ENCODE data around the gene ARHGEF17. TPM values are rescaled to one million over a fixed set of nuclear protein-coding genes. Genes with fewer than 3 reads are reported as not detected.

ARHGEF17 gene
- total RNA-seq, 1 experiment from 2014 or later, result 77.9 TPM

- no TSS peak for BruUV-seq (replicated peaks)
- no peaks in the 10 kb centered on the region for H3K27me3 ChIP-seq (replicated peaks; ENCODE audit: control insufficient read depth, insufficient read depth, low read length)
- Mint-ChIP-seq H3K27ac (ENCODE audit: unreplicated experiment) (peak overlapping the region; percentile 83), H3K27me3 (ENCODE audit: insufficient read depth, unreplicated experiment) (no peaks in the 10 kb centered on the region), H3K4me3 (ENCODE audit: unreplicated experiment) (peak overlapping the region; percentile 76), H3K36me3 (ENCODE audit: insufficient read depth, unreplicated experiment) (peaks cover 51% of the 10 kb centered on the region), H3K4me1 (ENCODE audit: low read depth, unreplicated experiment) (peaks cover 44% of the 10 kb centered on the region), H3K9me3 (ENCODE audit: unreplicated experiment) (no peaks in the 10 kb centered on the region)
- H3K36me3 ChIP-seq (ENCODE audit: control insufficient read depth, insufficient read depth, low read length), result no peaks in the 10 kb centered on the region; the same call in 1 of the 2 replicates
- ChIA-PET POLR2A (interaction anchor here (0.6 to 1.7 kb wide), 16 partner anchors 12 to 1445 kb away, joined by 3 to 16 read pairs (median 4); partner anchors contain the start of gene FCHSD2), CTCF (interaction anchor here (0.7 to 6.0 kb wide), 16 partner anchors 9 to 180 kb away, joined by 3 to 285 read pairs (median 6); no protein-coding TSS in a partner anchor)
- peak; percentile 93 to 94 for DNase-seq
- H3K4me3 ChIP-seq (ENCODE audit: low read depth, low read length), result peak overlapping the region; percentile 94
- peaks cover 48% of the 10 kb centered on the region for H3K4me1 ChIP-seq
- intact Hi-C loops (cut with micrococcal nuclease; ENCODE audit: unreplicated experiment), result no loop called here
- no peaks in the 10 kb centered on the region for H3K9me3 ChIP-seq
- TF ChIP-seq, protein P1, sequence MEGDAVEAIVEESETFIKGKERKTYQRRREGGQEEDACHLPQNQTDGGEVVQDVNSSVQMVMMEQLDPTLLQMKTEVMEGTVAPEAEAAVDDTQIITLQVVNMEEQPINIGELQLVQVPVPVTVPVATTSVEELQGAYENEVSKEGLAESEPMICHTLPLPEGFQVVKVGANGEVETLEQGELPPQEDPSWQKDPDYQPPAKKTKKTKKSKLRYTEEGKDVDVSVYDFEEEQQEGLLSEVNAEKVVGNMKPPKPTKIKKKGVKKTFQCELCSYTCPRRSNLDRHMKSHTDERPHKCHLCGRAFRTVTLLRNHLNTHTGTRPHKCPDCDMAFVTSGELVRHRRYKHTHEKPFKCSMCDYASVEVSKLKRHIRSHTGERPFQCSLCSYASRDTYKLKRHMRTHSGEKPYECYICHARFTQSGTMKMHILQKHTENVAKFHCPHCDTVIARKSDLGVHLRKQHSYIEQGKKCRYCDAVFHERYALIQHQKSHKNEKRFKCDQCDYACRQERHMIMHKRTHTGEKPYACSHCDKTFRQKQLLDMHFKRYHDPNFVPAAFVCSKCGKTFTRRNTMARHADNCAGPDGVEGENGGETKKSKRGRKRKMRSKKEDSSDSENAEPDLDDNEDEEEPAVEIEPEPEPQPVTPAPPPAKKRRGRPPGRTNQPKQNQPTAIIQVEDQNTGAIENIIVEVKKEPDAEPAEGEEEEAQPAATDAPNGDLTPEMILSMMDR (IDR thresholded peaks at IDR 0.05; ENCODE audit: insufficient read depth in 1 of 2, low read depth in 1 of 2, low read length in 1 of 2, severe bottlenecking in 1 of 2, unreplicated experiment in 1 of 2), result no peak
Measured at GRCh38 chr11:73308961-73309919, 1.2 kb downstream of the ARHGEF17 start.

- TF ChIP-seq, protein P1 (IDR thresholded peaks at IDR 0.05; ENCODE audit: insufficient read depth in 1 of 2, low read depth in 1 of 2, low read length in 1 of 2, severe bottlenecking in 1 of 2, unreplicated experiment in 1 of 2), result no peak
- CTCF ChIA-PET, result interaction anchor here (1.0 to 6.0 kb wide), 10 partner anchors 14 to 168 kb away, joined by 3 to 285 read pairs (median 10); no protein-coding TSS in a partner anchor
- DNase-seq, result no peak
- no peaks in the 10 kb centered on the region for H3K9me3 Mint-ChIP-seq (ENCODE audit: unreplicated experiment)
- Histone ChIP-seq H3K4me3 (ENCODE audit: low read depth, low read length) (peak overlapping the region; percentile 94), H3K9me3 (no peaks in the 10 kb centered on the region), H3K27me3 (replicated peaks; ENCODE audit: control insufficient read depth, insufficient read depth, low read length) (no peaks in the 10 kb centered on the region), H3K36me3 (ENCODE audit: control insufficient read depth, insufficient read depth, low read length) (no peaks in the 10 kb centered on the region; the same call in 1 of the 2 replicates), H3K4me1 (peaks cover 57% of the 10 kb centered on the region)
- BruUV-seq (replicated peaks), result no TSS peak
- peak overlapping the region; percentile 83 for H3K27ac Mint-ChIP-seq (ENCODE audit: unreplicated experiment)
- peaks cover 55% of the 10 kb centered on the region for H3K36me3 Mint-ChIP-seq (ENCODE audit: insufficient read depth, unreplicated experiment)
- H3K4me1 Mint-ChIP-seq (ENCODE audit: low read depth, unreplicated experiment), result peaks cover 48% of the 10 kb centered on the region
- H3K4me3 Mint-ChIP-seq (ENCODE audit: unreplicated experiment), result peak overlapping the region; percentile 76
- POLR2A ChIA-PET, result interaction anchor here (0.6 to 1.7 kb wide), 8 partner anchors 14 to 44 kb away, joined by 3 to 16 read pairs (median 4); no protein-coding TSS in a partner anchor
- H3K27me3 Mint-ChIP-seq (ENCODE audit: insufficient read depth, unreplicated experiment), result no peaks in the 10 kb centered on the region
- intact Hi-C loops (cut with micrococcal nuclease; ENCODE audit: unreplicated experiment), result no loop called here
Measured at GRCh38 chr11:73310076-73310475, 2.0 kb downstream of the ARHGEF17 start.

- Histone ChIP-seq H3K27me3 (replicated peaks; ENCODE audit: control insufficient read depth, insufficient read depth, low read length) (no peaks in the 10 kb centered on the region), H3K36me3 (ENCODE audit: control insufficient read depth, insufficient read depth, low read length) (no peaks in the 10 kb centered on the region; the same call in 1 of the 2 replicates), H3K9me3 (no peaks in the 10 kb centered on the region), H3K4me1 (peaks cover 61% of the 10 kb centered on the region), H3K4me3 (ENCODE audit: low read depth, low read length) (no peak overlapping the region)
- peaks cover 52% of the 10 kb centered on the region for H3K36me3 Mint-ChIP-seq (ENCODE audit: insufficient read depth, unreplicated experiment)
- no peaks in the 10 kb centered on the region for H3K9me3 Mint-ChIP-seq (ENCODE audit: unreplicated experiment)
- intact Hi-C loops (cut with micrococcal nuclease; ENCODE audit: unreplicated experiment), result no loop called here
- peak overlapping the region; percentile 83 for H3K27ac Mint-ChIP-seq (ENCODE audit: unreplicated experiment)
- ChIA-PET POLR2A (no interaction called here), CTCF (interaction anchor here (2.5 kb wide), 1 partner anchor 20 kb away, joined by 32 read pairs; no protein-coding TSS in a partner anchor)
- peaks cover 42% of the 10 kb centered on the region for H3K4me1 Mint-ChIP-seq (ENCODE audit: low read depth, unreplicated experiment)
- peak overlapping the region; percentile 54 for H3K4me3 Mint-ChIP-seq (ENCODE audit: unreplicated experiment)
- DNase-seq, result no peak
- TF ChIP-seq, protein P1 (IDR thresholded peaks at IDR 0.05; ENCODE audit: insufficient read depth in 1 of 2, low read depth in 1 of 2, low read length in 1 of 2, severe bottlenecking in 1 of 2, unreplicated experiment in 1 of 2), result no peak
- BruUV-seq (replicated peaks), result no TSS peak
- no peaks in the 10 kb centered on the region for H3K27me3 Mint-ChIP-seq (ENCODE audit: insufficient read depth, unreplicated experiment)
Measured at GRCh38 chr11:73310661-73311393, 2.8 kb downstream of the ARHGEF17 start.

Data from Caco-2 (cell line).